Trophoblast cell (in vitro differentiated cells and primary cell): ENCODE measurements around the gene SGTA.

Experiments
- DNase-seq, 2 donors: peaks; one replicate each; pipeline ENCODE4 v3.0.0-alpha.2; 2016
- H2AFZ ChIP-seq: 2 replicates; pipeline ENCODE4 v1.6.1; 2013; ENCODE audit warnings: low read length, moderate library complexity, mild to moderate bottlenecking; ENCODE audit not compliant: insufficient read depth, poor library complexity
- H2AK5ac ChIP-seq: 2 replicates; pipeline ENCODE4 v1.6.1; 2013; ENCODE audit warnings: mild to moderate bottlenecking, low read length
- H2BK120ac ChIP-seq: 2 replicates; pipeline ENCODE4 v1.6.1; 2013; ENCODE audit warnings: low read length, mild to moderate bottlenecking, moderate library complexity; ENCODE audit not compliant: insufficient read depth, poor library complexity
- H2BK12ac ChIP-seq: 2 replicates; pipeline ENCODE4 v1.6.1; 2013; ENCODE audit warnings: mild to moderate bottlenecking, low read length, moderate library complexity
- H2BK5ac ChIP-seq: 2 replicates; pipeline ENCODE4 v1.6.1; 2013; ENCODE audit warnings: low read length, low read depth, moderate library complexity, mild to moderate bottlenecking; ENCODE audit not compliant: poor library complexity
- H3K14ac ChIP-seq: 2 replicates; pipeline ENCODE4 v1.6.1; 2013; ENCODE audit warnings: mild to moderate bottlenecking, low read length
- H3K18ac ChIP-seq: 2 replicates; pipeline ENCODE4 v1.6.1; 2013; ENCODE audit warnings: mild to moderate bottlenecking, low read length
- H3K23ac ChIP-seq: 2 replicates; pipeline ENCODE4 v1.6.1; 2013; ENCODE audit warnings: low read length
- H3K27ac ChIP-seq: 2 replicates; pipeline ENCODE4 v1.5.1; 2013; ENCODE audit warnings: low read depth, mild to moderate bottlenecking, inconsistent platforms, low read length, moderate library complexity
- H3K27me3 ChIP-seq: 2 replicates; pipeline ENCODE4 v1.6.1; 2013; ENCODE audit warnings: inconsistent platforms, mild to moderate bottlenecking, low read length, moderate library complexity; ENCODE audit not compliant: insufficient read depth
- H3K36me3 ChIP-seq, 2 experiments: 1 replicate in 1 of 2; 2 replicates in 1 of 2; pipeline ENCODE4 v1.6.1; 2013; ENCODE audit warnings: low read length in 2 of 2, mild to moderate bottlenecking in 2 of 2, moderate library complexity in 1 of 2; ENCODE audit not compliant: insufficient read depth in 2 of 2, control insufficient read depth in 1 of 2
- H3K4ac ChIP-seq: 2 replicates; pipeline ENCODE4 v1.6.1; 2013; ENCODE audit warnings: low read depth, mild to moderate bottlenecking, low read length, moderate library complexity
- H3K4me1 ChIP-seq, 2 experiments: 1 replicate in 1 of 2; 2 replicates in 1 of 2; pipeline ENCODE4 v1.6.1; 2013; ENCODE audit warnings: low read length in 2 of 2, mild to moderate bottlenecking in 2 of 2, moderate library complexity in 1 of 2; ENCODE audit not compliant: insufficient read depth in 2 of 2, control insufficient read depth in 1 of 2
- H3K4me2 ChIP-seq: 2 replicates; pipeline ENCODE4 v1.6.1; 2013; ENCODE audit warnings: inconsistent platforms, mild to moderate bottlenecking, low read length, moderate library complexity
- H3K4me3 ChIP-seq: 2 replicates; pipeline ENCODE4 v1.5.1; 2013; ENCODE audit warnings: mild to moderate bottlenecking, low read depth, low read length, inconsistent platforms
- H3K79me1 ChIP-seq: one replicate; pipeline ENCODE4 v1.6.1; 2013; ENCODE audit warnings: low read length
- H3K79me2 ChIP-seq: 2 replicates; pipeline ENCODE4 v1.6.1; 2013; ENCODE audit warnings: low read length, mild to moderate bottlenecking; ENCODE audit not compliant: control insufficient read depth, insufficient read depth, poor library complexity
- H3K9ac ChIP-seq: 2 replicates; pipeline ENCODE4 v1.6.1; 2013; ENCODE audit warnings: mild to moderate bottlenecking, low read length
- H3K9me3 ChIP-seq: 2 replicates; pipeline ENCODE4 v1.6.1; 2013; ENCODE audit warnings: low read depth, mild to moderate bottlenecking, control low read depth, inconsistent platforms, low read length; ENCODE audit not compliant: insufficient read depth
- H4K12ac ChIP-seq: 2 replicates; pipeline ENCODE4 v1.6.1; 2013; ENCODE audit warnings: low read depth, mild to moderate bottlenecking, low read length, moderate library complexity
- H4K8ac ChIP-seq: 2 replicates; pipeline ENCODE4 v1.6.1; 2013; ENCODE audit warnings: low read depth, mild to moderate bottlenecking, low read length, moderate library complexity
- H4K91ac ChIP-seq: one replicate; pipeline ENCODE4 v1.6.1; 2013; ENCODE audit warnings: low read depth, mild to moderate bottlenecking, low read length, moderate library complexity
- WGBS: extraction: QIAGEN DNeasy Blood & Tissue Kit; methylation state at CpG from one replicate; pipeline ENCODE4 v1.1.7; 2013; ENCODE audit warnings: missing lambda C conversion rate; ENCODE audit not compliant: insufficient read length, insufficient coverage; ENCODE audit errors: extremely low coverage; 5-methylcytosine and 5-hydroxymethylcytosine counted together

SGTA gene

DNA sequence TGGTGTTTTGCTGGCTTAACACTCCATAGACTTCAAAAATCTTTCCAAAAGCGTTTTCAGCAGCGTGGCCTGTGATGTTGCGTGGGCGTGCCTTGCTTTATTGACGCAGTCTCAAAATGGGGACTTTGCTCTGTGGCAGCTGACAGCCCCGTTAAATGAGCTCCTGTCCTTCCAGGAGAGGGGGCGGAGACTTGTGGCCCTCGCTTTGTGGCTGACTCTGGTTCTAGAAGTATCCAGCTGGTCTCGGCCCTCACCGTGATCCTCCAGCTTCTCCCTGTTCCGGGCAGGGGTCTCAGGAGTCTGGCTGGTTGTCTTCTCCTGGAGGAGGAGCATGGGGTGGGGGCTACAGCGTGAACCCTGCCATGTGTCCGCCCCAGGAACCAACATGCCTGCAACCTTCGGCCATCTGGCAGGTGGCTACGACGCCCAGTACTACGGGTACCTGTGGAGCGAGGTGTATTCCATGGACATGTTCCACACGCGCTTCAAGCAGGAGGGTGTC lies 28.2 kb upstream of the SGTA start:
- H3K9ac ChIP-seq, result no peak overlapping the region
- H3K4me2 ChIP-seq, result no peak overlapping the region
- no peak overlapping the region for H2AK5ac ChIP-seq
- no peak overlapping the region for H3K18ac ChIP-seq
- no peak overlapping the region for H2BK12ac ChIP-seq
- H3K14ac ChIP-seq, result no peak overlapping the region
- peaks cover 32% of the 10 kb centered on the region for H3K79me1 ChIP-seq
- H3K4ac ChIP-seq, result no peak overlapping the region
- peaks cover 4% of the 10 kb centered on the region for H3K9me3 ChIP-seq
- no peak for DNase-seq
- no peak overlapping the region for H2BK5ac ChIP-seq
- H4K8ac ChIP-seq, result no peak overlapping the region
- H2AFZ ChIP-seq, result no peak overlapping the region
- H4K91ac ChIP-seq, result no peak overlapping the region
- H3K4me1 ChIP-seq, result peaks cover 27 to 33% of the 10 kb centered on the region in 2 experiments
- H3K23ac ChIP-seq, result no peak overlapping the region
- H3K27me3 ChIP-seq, result no peaks in the 10 kb centered on the region
- H4K12ac ChIP-seq, result no peak overlapping the region
- peaks cover 11% of the 10 kb centered on the region for H3K79me2 ChIP-seq
- no peak overlapping the region for H3K4me3 ChIP-seq
- WGBS, result no CpG with 5 or more reads among the region's 20 CpGs
- no peak overlapping the region for H3K27ac ChIP-seq
- no peak overlapping the region for H2BK120ac ChIP-seq
- H3K36me3 ChIP-seq, result peaks cover 78 to 79% of the 10 kb centered on the region in 2 experiments

DNA sequence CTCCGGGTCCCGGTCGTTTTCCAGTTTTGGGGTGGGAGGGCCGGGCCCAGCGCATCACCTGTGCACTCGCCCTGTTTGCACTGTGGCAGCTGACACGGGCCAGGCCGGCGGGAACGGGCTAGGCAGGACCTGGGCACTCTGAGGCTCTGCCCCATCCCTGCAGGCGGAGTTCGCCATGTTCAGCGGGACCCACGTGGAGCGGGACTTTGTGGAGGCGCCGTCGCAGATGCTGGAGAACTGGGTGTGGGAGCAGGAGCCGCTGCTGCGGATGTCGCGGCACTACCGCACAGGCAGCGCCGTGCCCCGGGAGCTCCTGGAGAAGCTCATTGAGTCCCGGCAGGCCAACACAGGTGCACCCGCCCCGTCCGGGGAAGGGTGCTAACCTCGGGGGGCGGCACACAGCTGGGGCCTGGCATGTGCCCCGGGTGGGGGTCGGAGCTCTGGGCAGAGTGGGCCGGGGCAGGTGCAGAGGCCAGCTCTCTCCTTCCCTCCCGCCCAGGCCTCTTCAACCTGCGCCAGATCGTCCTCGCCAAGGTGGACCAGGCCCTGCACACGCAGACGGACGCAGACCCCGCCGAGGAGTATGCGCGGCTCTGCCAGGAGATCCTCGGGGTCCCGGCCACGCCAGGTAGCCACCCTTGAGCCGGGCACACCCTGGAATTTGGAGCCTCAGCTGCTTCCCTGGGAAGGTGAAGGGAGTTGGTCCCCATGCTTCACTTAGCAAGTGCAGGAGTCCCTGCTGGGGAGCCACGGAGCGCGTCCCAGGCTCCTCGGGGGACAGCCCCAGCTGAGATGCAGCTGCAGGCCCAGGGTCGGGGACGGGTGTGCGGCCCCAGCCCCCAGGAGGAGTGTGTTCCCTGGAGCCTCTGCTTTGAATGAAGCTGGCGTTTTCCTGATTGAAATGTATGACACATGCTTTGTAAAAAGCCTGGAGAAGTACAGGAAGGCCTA lies 27.3 kb upstream of the SGTA start:
- H2BK5ac ChIP-seq, result no peak overlapping the region
- no peak overlapping the region for H3K9ac ChIP-seq
- H3K23ac ChIP-seq, result no peak overlapping the region
- H2AK5ac ChIP-seq, result no peak overlapping the region
- H3K4ac ChIP-seq, result no peak overlapping the region
- H3K4me3 ChIP-seq, result no peak overlapping the region
- H3K36me3 ChIP-seq, result peaks cover 79% of the 10 kb centered on the region in 2 experiments
- H4K12ac ChIP-seq, result no peak overlapping the region
- no peak overlapping the region for H4K8ac ChIP-seq
- no peak overlapping the region for H2AFZ ChIP-seq
- H2BK12ac ChIP-seq, result no peak overlapping the region
- H3K79me2 ChIP-seq, result peaks cover 11% of the 10 kb centered on the region
- H4K91ac ChIP-seq, result no peak overlapping the region
- H3K79me1 ChIP-seq, result peaks cover 29% of the 10 kb centered on the region
- DNase-seq, result no peak
- H2BK120ac ChIP-seq, result no peak overlapping the region
- no peak overlapping the region for H3K27ac ChIP-seq
- no peaks in the 10 kb centered on the region for H3K27me3 ChIP-seq
- H3K4me1 ChIP-seq, result peaks cover 27 to 33% of the 10 kb centered on the region in 2 experiments
- H3K9me3 ChIP-seq, result peaks cover 4% of the 10 kb centered on the region
- H3K4me2 ChIP-seq, result no peak overlapping the region
- no peak overlapping the region for H3K14ac ChIP-seq
- no peak overlapping the region for H3K18ac ChIP-seq
- no CpG with 5 or more reads among the region's 58 CpGs for WGBS

DNA sequence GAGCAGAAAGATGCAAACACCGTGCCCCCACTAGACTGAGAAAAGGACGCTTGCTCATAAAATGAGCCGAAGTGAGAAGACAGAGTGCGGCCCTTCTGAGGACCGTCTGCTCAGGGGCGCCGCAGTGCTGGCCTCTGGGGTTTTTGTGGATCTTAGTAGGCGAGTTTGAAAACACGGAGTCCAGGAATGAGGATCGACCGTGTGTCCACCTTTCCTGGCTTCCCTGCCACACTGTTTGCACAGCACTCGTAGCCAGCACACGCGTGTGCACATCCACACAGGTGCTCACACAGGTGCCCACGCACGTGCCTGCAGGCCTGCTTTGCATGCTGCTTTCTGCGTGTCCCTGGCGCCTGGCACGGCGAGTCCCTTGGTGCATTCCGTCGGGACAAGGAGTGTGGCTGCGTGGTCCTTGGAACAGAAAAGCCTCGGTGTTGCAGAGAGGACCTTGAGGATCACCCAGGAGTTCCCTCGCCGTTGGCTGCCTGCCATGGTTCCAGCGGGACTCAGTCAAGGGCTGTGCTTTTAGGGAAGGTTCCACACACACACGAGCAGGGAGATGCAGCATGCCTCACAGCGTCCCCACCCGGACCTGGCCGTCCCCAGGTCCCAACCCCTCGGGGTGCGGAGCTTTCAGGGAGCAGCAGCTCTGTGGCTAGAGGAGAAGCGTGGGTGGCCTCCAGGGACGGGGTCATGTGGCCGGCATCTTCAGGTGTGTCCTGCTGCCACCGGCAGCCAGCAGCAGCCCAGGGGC lies 26.5 kb upstream of the SGTA start:
- Histone ChIP-seq H3K9me3 (peaks cover 4% of the 10 kb centered on the region), H3K79me2 (peaks cover 11% of the 10 kb centered on the region), H3K4me1 (peaks cover 25 to 31% of the 10 kb centered on the region in 2 experiments), H3K36me3 (peaks cover 80% of the 10 kb centered on the region in 2 experiments), H3K27ac (no peak overlapping the region), H2BK12ac (no peak overlapping the region), H4K91ac (no peak overlapping the region), H3K79me1 (peaks cover 24% of the 10 kb centered on the region), H3K18ac (no peak overlapping the region), H3K4me3 (no peak overlapping the region), H3K27me3 (no peaks in the 10 kb centered on the region), H3K4ac (no peak overlapping the region), H3K14ac (no peak overlapping the region), H2BK5ac (no peak overlapping the region), H3K23ac (no peak overlapping the region), H2BK120ac (no peak overlapping the region), H4K12ac (no peak overlapping the region), H3K4me2 (no peak overlapping the region), H4K8ac (no peak overlapping the region), H2AFZ (no peak overlapping the region), H3K9ac (no peak overlapping the region), H2AK5ac (no peak overlapping the region)
- no peak for DNase-seq
- WGBS, result no CpG with 5 or more reads among the region's 37 CpGs

DNA sequence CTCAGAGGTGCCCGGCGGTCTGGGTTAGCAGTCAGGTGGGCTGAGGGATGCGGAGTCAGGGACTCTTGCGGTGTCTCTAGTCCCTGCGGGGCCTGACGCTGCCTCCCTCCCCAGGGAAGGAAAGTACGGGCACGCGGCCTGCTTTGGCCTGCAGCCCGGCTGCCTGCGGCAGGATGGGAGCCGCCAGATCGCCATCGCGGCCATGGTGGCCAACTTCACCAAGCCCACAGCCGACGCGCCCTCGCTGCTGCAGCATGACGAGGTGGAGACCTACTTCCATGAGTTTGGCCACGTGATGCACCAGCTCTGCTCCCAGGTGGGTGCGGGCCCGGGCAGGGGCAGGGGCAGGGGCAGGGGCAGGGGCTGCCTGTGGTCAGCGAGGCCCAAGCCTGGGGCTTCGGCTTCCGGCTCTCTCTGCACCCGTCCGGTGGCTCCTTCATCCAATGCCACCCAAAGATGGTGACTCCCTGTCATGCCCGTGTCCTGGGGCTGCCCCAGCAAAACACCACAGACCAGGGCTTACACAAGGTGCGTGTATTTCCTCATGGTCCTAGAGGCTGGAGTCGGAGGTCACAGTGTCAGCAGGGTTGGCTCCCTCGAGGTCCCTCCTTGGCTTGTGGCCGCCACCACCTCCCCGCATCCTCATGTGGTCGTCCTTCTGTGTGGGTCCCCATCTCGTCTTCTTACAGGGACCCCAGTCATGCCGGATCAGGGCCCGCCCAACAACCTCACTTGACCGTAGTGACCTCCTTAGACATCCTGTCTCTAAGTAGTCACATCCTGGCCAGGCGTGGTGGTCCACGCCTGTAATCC lies 25.3 kb upstream of the SGTA start:
- Histone ChIP-seq H3K18ac (no peak overlapping the region), H3K27ac (no peak overlapping the region), H3K27me3 (no peaks in the 10 kb centered on the region), H4K12ac (no peak overlapping the region), H3K4me1 (peaks cover 15 to 22% of the 10 kb centered on the region in 2 experiments), H3K14ac (no peak overlapping the region), H2AFZ (no peak overlapping the region), H4K91ac (no peak overlapping the region), H3K9me3 (peaks cover 4% of the 10 kb centered on the region), H3K36me3 (peaks cover 79 to 82% of the 10 kb centered on the region in 2 experiments), H3K4me3 (no peak overlapping the region), H3K4ac (no peak overlapping the region), H2BK5ac (no peak overlapping the region), H3K23ac (no peak overlapping the region), H4K8ac (no peak overlapping the region), H2BK120ac (no peak overlapping the region), H2BK12ac (no peak overlapping the region), H2AK5ac (no peak overlapping the region), H3K79me1 (peaks cover 15% of the 10 kb centered on the region), H3K9ac (no peak overlapping the region), H3K79me2 (peaks cover 7% of the 10 kb centered on the region), H3K4me2 (no peak overlapping the region)
- no CpG with 5 or more reads among the region's 41 CpGs for WGBS
- no peak for DNase-seq
